Stomach (tissue), 4 donors: ENCODE measurements around the gene APOM.

Source experiments
- POLR2A ChIP-seq, 4 donors: fragments of 450-650 bp; IDR thresholded peaks; one replicate each; pipeline ENCODE4 v1.6.1; 2016; ENCODE audit warnings: antibody characterized with exemption in 4 of 4, control low read depth in 2 of 4, mild to moderate bottlenecking in 1 of 4, moderate library complexity in 1 of 4
- TF ChIP-seq, protein P1 (sequence below), 7 experiments: fragments of 450-650 bp in 4 of 7; fragments of 200-600 bp in 3 of 7; sonication (generic) in 3 of 7; IDR thresholded peaks; one replicate each; pipeline ENCODE4 v1.5.1; 2016 to 2019; ENCODE audit warnings: antibody characterized with exemption in 7 of 7, control low read depth in 2 of 7, mild to moderate bottlenecking in 1 of 7

DNA sequence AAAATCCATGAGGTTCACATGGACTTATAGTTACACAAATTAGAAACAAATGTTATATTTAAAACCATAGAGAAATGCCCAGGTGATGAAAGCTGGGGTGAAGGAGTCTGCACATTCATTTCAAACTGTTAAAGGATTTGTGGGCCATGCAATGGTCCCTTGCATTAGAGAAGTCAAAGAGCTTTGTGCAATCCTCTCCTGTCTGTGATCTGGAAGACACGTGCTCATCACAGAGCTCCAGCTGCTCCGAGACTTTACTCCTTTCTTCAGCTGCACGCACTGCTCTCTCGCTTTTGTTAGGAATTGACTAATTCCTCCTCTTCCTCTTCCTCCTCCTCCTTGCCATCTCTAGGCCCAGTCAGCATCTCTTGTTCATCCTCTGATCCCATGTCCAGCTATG is 44.7 kb upstream of the APOM start:
- TF ChIP-seq, protein P1, sequence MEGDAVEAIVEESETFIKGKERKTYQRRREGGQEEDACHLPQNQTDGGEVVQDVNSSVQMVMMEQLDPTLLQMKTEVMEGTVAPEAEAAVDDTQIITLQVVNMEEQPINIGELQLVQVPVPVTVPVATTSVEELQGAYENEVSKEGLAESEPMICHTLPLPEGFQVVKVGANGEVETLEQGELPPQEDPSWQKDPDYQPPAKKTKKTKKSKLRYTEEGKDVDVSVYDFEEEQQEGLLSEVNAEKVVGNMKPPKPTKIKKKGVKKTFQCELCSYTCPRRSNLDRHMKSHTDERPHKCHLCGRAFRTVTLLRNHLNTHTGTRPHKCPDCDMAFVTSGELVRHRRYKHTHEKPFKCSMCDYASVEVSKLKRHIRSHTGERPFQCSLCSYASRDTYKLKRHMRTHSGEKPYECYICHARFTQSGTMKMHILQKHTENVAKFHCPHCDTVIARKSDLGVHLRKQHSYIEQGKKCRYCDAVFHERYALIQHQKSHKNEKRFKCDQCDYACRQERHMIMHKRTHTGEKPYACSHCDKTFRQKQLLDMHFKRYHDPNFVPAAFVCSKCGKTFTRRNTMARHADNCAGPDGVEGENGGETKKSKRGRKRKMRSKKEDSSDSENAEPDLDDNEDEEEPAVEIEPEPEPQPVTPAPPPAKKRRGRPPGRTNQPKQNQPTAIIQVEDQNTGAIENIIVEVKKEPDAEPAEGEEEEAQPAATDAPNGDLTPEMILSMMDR (IDR thresholded peaks at IDR 0.05): no peak
- no peak for TF ChIP-seq POLR2A (IDR thresholded peaks at IDR 0.05)
